Fibroblast of the conjunctiva (primary cell): ENCODE results near the gene PCSK6.

Experiments used
- DNase-seq: peaks from one replicate; pipeline ENCODE4 v3.0.0-alpha.2; 2010; ENCODE audit warnings: low read depth

PCSK6 gene

DNA sequence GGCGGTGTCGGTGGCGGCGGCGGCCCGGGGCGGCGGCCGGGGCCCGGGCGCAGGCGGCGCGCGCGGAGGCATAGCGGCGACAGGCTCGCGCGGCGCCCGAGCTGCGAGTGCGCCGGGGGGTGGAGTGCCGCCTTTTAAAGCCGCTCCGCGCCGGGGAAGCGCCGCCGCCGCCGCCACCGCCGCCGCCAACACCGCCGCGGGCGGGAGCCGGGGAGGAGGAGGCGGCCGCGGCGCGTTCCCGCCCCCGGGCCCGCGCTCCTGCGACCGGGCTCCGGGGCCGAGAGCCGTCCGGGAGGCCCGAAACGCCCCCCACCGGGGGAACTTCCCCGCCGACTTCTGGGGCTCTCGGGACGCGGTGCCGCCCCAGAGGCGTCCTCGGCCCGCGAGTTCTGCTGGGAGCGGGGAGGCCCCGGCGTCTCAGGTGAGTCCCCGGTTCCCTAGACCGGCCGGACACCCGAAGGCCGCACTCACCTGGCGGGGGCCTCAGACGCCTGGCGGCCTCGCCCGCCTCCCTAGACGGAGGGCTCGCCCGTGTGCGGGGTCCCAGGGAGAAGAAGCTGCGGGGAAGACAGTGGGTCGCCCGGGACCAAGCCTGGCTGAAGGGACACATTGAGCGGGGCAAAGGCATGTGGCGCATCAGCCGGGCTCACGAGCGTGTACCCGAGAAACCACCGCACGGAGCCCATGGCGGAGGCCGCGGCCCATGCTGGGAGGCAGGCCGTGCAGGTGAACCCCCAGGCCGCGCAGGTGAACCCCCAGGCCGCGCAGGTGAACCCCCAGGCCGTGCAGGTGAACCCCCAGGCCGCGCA is at the start of gene PCSK6:
Gene PCSK6 (minus strand): TSS at position 109 of the 809 bp plus-strand sequence. CDS start 37 bp downstream, at position 72.
- DNase-seq = no peak

DNA sequence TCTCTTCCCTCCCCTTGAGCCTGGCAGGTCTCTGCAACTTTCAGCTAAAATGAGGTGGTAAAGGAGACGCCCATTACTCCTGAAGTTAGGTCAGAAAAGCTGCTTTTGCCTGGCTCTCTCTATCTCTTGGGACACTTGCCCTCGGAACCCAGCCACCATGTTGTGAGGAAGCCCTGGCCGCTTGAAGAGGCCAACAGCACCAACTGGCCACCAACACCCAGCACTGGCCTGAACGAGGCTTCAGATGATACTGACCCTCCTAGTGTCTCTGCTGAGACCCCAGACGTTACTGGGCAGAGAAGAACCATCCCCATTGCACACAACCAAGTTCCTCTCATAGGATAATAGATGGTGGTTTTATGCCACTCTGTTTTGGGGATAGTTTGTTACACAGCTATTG is 49.5 kb upstream of the PCSK6 start:
- no peak for DNase-seq

GRCh38 chr15:101538177-101538576 is 48.7 kb upstream of the PCSK6 start:
- DNase-seq = no peak

GRCh38 chr15:101537483-101538080 is 48.1 kb upstream of the PCSK6 start:
- no peak for DNase-seq

GRCh38 chr15:101536875-101537405 is 47.4 kb upstream of the PCSK6 start:
- DNase-seq = no peak

GRCh38 chr15:101536166-101536874 is 46.8 kb upstream of the PCSK6 start:
- no peak for DNase-seq

DNA sequence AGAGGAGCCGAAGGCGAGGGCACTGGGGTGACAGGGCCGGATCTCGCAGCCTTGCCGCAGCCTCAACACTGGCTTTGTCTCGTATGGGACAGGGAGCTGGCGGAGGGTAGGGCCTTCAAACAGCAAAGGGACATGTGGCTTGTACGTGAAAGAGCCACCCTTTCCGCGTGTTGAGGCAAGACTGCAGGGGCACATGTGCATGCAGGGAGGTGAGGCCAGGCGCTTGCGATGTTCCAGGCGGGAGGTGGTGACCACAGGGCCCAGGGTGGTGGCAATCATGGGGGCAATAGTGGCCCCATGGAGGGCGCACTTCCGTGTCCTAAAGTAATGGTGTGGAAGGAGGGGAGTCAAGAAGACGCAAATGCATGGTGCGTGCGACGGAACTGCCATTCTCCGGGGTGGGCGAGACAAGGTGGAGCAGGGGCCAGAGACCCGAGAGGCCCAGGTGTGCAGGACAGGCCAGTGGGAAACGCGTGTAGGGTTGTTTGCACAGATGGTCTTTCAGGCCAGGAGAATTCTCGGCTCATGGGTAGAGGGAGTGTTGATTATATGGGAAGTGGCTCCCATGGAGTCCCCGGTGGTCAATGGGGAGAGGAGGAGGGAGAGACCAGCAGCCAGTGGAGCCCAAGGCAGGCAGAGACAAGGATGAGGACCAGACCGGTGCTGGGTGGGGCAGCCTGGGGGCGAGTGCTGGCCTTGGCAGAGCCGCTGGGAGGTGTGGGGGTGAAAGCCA is 45.8 kb upstream of the PCSK6 start:
- no peak for DNase-seq

- no peak for DNase-seq
Measured at GRCh38 chr15:101534376-101534970, 45.0 kb upstream of the PCSK6 start.

DNA sequence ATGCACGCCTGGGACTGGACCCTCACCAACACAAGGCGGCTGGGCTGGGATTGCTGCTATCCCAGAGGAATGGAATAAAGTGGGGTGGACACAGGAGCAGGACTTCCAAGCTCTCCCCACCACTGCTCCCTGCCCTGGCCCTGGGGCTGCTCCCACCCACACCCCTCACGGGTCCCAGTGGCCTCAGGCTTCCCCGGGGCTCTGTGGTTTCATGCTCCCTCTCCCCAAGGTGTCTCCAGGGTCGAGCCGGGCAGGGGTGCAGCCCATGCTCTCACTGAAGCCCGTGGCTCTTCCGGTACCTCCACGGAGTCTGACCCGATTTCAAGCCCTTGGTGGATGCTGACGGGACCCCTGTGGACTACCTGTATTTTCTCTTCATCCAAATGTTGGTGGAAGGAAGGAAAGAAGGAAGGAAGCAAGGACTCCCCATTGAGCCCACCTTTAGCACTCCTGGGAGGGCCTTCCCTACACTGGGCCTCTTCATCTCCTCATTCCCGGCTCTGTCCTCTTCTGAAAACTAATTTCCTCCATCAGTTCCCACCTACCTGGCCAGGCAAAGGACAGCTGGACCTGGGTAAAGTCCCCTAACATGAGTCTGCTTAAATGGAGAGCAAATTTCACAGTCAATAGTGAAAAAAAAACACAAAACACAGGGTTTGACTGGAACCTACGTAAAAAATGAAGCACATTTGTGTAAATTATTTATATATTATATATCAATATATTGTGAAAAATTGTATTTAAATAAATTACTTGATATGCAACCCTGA is 44.0 kb upstream of the PCSK6 start:
- DNase-seq = no peak

- no peak for DNase-seq
Measured at GRCh38 chr15:101532865-101533264, 43.4 kb upstream of the PCSK6 start.

GRCh38 chr15:101531170-101531569 is 41.7 kb upstream of the PCSK6 start:
- no peak for DNase-seq

GRCh38 chr15:101530224-101530958 is 40.9 kb upstream of the PCSK6 start:
- no peak for DNase-seq

DNA sequence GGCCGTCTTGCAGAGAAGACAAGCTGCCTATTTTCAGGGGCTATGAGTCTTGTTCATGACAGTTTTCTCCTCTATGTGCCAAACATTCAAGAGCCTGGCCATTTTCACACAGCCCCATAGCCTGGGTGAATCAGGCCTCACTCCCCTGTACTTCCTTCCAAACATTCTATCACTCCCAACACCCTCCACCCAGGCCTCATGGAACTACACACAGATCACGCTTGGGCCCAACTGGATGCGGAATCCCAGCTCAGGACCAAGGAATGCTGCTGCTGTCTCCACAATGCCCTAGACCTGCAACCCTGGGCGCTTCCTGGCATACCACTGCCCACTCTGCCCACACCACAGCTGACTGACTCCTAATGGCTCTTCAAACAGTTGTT is 39.4 kb upstream of the PCSK6 start:
- DNase-seq = no peak

- DNase-seq = no peak
Measured at GRCh38 chr15:101528108-101528916, 38.8 kb upstream of the PCSK6 start.

GRCh38 chr15:101526890-101527289 is 37.4 kb upstream of the PCSK6 start:
- no peak for DNase-seq

DNA sequence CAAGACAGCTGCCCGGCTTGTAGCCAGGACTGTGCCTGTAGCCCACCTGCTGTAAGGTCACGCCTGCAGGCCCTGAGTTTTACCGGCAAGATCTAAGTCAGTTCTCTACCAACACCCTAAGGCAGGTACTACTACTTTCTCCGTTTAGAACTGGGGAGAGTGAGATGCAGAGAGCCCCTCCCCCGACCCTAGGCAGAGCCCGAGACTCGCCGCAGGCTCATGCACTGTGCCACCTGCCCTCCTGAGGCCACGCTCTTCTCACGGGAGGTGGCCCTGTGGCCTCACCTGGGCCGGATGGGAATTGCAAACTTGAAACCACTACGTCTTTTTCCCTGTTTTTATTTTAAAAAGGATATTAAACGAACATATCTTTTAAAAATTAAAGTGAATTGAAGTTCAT is 36.9 kb upstream of the PCSK6 start:
- no peak for DNase-seq

GRCh38 chr15:101526021-101526420 is 36.5 kb upstream of the PCSK6 start:
- no peak for DNase-seq

DNA sequence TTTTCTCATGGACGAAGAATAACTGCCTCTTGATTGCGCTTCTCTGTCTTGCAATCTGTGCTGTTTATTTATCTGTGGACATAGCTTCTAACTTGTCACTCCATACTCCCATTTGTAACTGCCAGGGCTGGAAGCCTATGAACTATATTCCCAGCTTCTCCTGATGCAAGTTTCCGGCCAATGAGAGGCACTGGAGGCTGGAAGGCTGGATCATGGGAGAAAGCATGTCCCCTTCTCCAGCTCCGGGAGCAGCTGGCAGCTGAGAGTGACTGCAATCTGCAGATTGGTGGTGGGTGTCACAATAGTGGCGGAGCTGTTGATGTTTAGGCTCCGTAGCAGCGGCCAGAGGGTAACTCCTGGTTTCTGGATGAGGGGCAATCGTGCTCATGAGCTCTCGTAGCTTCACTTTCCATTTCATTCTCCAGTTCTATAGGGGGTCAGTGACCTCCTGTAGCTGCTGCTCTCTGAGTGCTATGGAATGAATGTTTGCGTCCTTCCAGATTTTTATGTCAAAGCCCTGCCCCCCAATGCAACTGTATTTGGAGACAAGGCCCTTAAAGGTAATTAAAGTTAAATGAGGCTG is 35.7 kb upstream of the PCSK6 start:
- no peak for DNase-seq

DNA sequence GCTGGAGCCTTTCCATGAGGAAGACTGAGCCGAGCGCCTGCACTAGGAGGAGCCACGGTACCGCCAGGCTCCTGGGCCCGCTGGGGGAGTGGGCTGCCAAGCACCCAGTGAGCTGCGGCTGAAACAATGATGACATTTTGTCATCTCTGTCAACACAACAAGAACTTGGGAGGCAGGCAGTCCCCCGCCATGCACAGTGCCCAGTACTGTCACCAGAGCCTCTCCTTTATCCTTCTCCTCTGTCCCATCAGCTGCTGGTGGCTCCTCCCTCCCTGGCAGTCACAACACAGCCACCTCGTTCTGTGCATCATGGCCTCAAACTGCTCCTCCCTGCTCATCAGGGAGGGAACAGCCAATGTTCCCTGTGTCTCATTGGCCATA is 34.0 kb upstream of the PCSK6 start:
- DNase-seq = no peak
